GM13976 (cell line): ENCODE measurements around the gene YEATS2.

Source experiments
- DNase-seq: peaks from one replicate; pipeline ENCODE4 v3.0.0; 2012; ENCODE audit warnings: low spot score
- CTCF ChIP-seq: IDR thresholded peaks from 2 replicates; pipeline ENCODE4 v1.5.1; 2012; ENCODE audit warnings: borderline replicate concordance, mild to moderate bottlenecking; ENCODE audit not compliant: insufficient read depth; ENCODE audit errors: extremely low read depth, missing control alignments, control extremely low read depth
- in situ Hi-C: fragments of 300-500 bp; cut with MboI; formaldehyde crosslinking; loops from one replicate; pipeline ENCODE4 v1.12.0; 2022; ENCODE audit warnings: low sequenced_read_pairs, mixed read lengths, inconsistent platforms; ENCODE audit not compliant: unreplicated experiment

YEATS2 gene

GRCh38 chr3:183815951-183816475, 118.4 kb downstream of the YEATS2 start:
- in situ Hi-C loops = no loop called here
- no peak for TF ChIP-seq CTCF
- DNase-seq = no peak

GRCh38 chr3:183816681-183817510, 119.3 kb downstream of the YEATS2 start:
- in situ Hi-C loops = no loop called here
- no peak for DNase-seq

GRCh38 chr3:183817639-183818038, 120.0 kb downstream of the YEATS2 start:
- TF ChIP-seq CTCF = no peak
- in situ Hi-C loops = no loop called here

More at GRCh38 chr3:183816681-183817510, 119.3 kb downstream of the YEATS2 start:
- TF ChIP-seq CTCF = no peak

GRCh38 chr3:183818041-183818620, 120.5 kb downstream of the YEATS2 start:
- in situ Hi-C loops = no loop called here
- DNase-seq = no peak
- no peak for TF ChIP-seq CTCF

More at GRCh38 chr3:183817639-183818038, 120.0 kb downstream of the YEATS2 start:
- DNase-seq = no peak

GRCh38 chr3:183818706-183819624, 121.4 kb downstream of the YEATS2 start:
- in situ Hi-C loops = no loop called here
- DNase-seq = no peak
- no peak for TF ChIP-seq CTCF

- no peak for DNase-seq
- in situ Hi-C loops = no loop called here
- TF ChIP-seq CTCF = no peak
Measured at GRCh38 chr3:183819831-183820230, 122.2 kb downstream of the YEATS2 start.
